HepG2 (cell line): Measurements from ENCODE around the gene MAPK10.

ENCODE experiments used
- ATAD3A ChIP-seq: sonication (generic); formaldehyde crosslinking; IDR thresholded peaks from 2 replicates; pipeline ENCODE4 v1.4.0; 2020; ENCODE audit warnings: missing genetic modification reagents
- BCL3 ChIP-seq: sonication (generic); formaldehyde crosslinking; IDR thresholded peaks from 2 replicates; pipeline ENCODE4 v1.5.1; 2020; ENCODE audit warnings: mild to moderate bottlenecking, missing genetic modification reagents, moderate library complexity
- CEBPB ChIP-seq: IDR thresholded peaks from 2 replicates; pipeline ENCODE4 v1.6.1; 2011; ENCODE audit warnings: low read depth, low read length, improper control_type of control experiment, borderline replicate concordance
- ESRRA ChIP-seq: sonication (generic); formaldehyde crosslinking; IDR thresholded peaks from 2 replicates; pipeline ENCODE4 v1.5.1; 2020; ENCODE audit warnings: mild to moderate bottlenecking, low read depth, missing genetic modification reagents
- EZH2 ChIP-seq: conservative IDR thresholded peaks from 2 replicates; pipeline ENCODE4 v1.6.1; 2012; ENCODE audit warnings: mild to moderate bottlenecking, low read depth, low read length, moderate library complexity
- FOSL2 ChIP-seq: sonication (generic); formaldehyde crosslinking; IDR thresholded peaks from 2 replicates; pipeline ENCODE4 v1.4.0; 2020; ENCODE audit warnings: missing genetic modification reagents
- KDM6A ChIP-seq: IDR thresholded peaks from 2 replicates; pipeline ENCODE4 v1.6.1; 2016; ENCODE audit warnings: low read depth
- MAFF ChIP-seq: IDR thresholded peaks from 2 replicates; pipeline ENCODE4 v1.6.1; 2011; ENCODE audit warnings: low read depth, low read length, improper control_type of control experiment
- MEIS2 ChIP-seq: sonication (generic); formaldehyde crosslinking; IDR thresholded peaks from 2 replicates; pipeline ENCODE4 v1.9.0; 2021; ENCODE audit warnings: mild to moderate bottlenecking, missing genetic modification reagents
- POLR2A ChIP-seq, 2 experiments: IDR thresholded peaks; 2 replicates each; pipeline ENCODE4 v1.6.1; 2011; ENCODE audit warnings: low read depth in 2 of 2, low read length in 2 of 2, mild to moderate bottlenecking in 1 of 2, moderate library complexity in 1 of 2; ENCODE audit not compliant: insufficient read depth in 1 of 2
- RBM22 ChIP-seq: fragments of 200-400 bp; formaldehyde crosslinking; optimal IDR thresholded peaks from 2 replicates; pipeline ENCODE3; 2017; ENCODE audit warnings: mild to moderate bottlenecking, low read length, moderate library complexity
- SMARCE1 ChIP-seq: fragments of 450-650 bp; IDR thresholded peaks from 2 replicates; pipeline ENCODE4 v1.6.1; 2017; ENCODE audit warnings: borderline replicate concordance
- ZNF232 ChIP-seq: sonication (generic); formaldehyde crosslinking; IDR thresholded peaks from 2 replicates; pipeline ENCODE4 v1.4.0; 2020; ENCODE audit warnings: missing genetic modification reagents, borderline replicate concordance
- ZNF260 ChIP-seq: sonication (generic); formaldehyde crosslinking; IDR thresholded peaks from 2 replicates; pipeline ENCODE4 v1.4.0; 2020; ENCODE audit warnings: missing genetic modification reagents, low read depth, mild to moderate bottlenecking, borderline replicate concordance

- TF ChIP-seq ZNF260 (CRISPR knock-in tag) (no peak), KDM6A (no peak), MAFF (no peak), ZNF232 (CRISPR knock-in tag) (no peak), CEBPB (no peak), ESRRA (CRISPR knock-in tag) (no peak), FOSL2 (no peak), RBM22 (no peak), SMARCE1 (no peak), BCL3 (CRISPR knock-in tag) (no peak), MEIS2 (CRISPR knock-in tag) (no peak), EZH2 (no peak), ATAD3A (CRISPR knock-in tag) (no peak), POLR2A (IDR thresholded peaks at IDR 0.05; ENCODE audit: insufficient read depth in 1 of 2, low read depth in 2 of 2, low read length in 2 of 2) (no peak)
These were observed 323.1 kb downstream of the MAPK10 start for GRCh38 chr4:86036736-86037135.
